Neuronal stem cell (in vitro differentiated cells): Measurements from ENCODE around the gene SELENOS.
A peak's percentile ranks its signal among the peaks of the same experiment; 100 is the strongest.

Source experiments
- DNase-seq: peaks from one replicate; pipeline ENCODE4 v3.0.0-alpha.2; 2013; ENCODE audit warnings: low spot score
- H2AFZ ChIP-seq: one replicate; pipeline ENCODE4 v1.6.1; 2013; ENCODE audit warnings: mild to moderate bottlenecking, low read length, inconsistent platforms
- H2AK5ac ChIP-seq: 2 replicates; pipeline ENCODE4 v1.6.1; 2013; ENCODE audit warnings: low read depth, mild to moderate bottlenecking, inconsistent platforms, low read length, moderate library complexity, mixed read lengths
- H2BK120ac ChIP-seq: 2 replicates; pipeline ENCODE4 v1.6.1; 2013; ENCODE audit warnings: low read depth, mild to moderate bottlenecking, inconsistent platforms, low read length, moderate library complexity, mixed read lengths
- H2BK12ac ChIP-seq: one replicate; pipeline ENCODE4 v1.6.1; 2013; ENCODE audit warnings: low read length, inconsistent platforms
- H2BK15ac ChIP-seq: 2 replicates; pipeline ENCODE4 v1.6.1; 2013; ENCODE audit warnings: mild to moderate bottlenecking, low read length, inconsistent platforms, mixed read lengths
- H2BK5ac ChIP-seq: one replicate; pipeline ENCODE4 v1.6.1; 2013; ENCODE audit warnings: inconsistent platforms, mild to moderate bottlenecking, low read length, moderate library complexity
- H3K14ac ChIP-seq: one replicate; pipeline ENCODE4 v1.6.1; 2013; ENCODE audit warnings: low read length, inconsistent platforms
- H3K18ac ChIP-seq: 2 replicates; pipeline ENCODE4 v1.6.1; 2013; ENCODE audit warnings: low read length, inconsistent platforms
- H3K23ac ChIP-seq: 2 replicates; pipeline ENCODE4 v1.6.1; 2013; ENCODE audit warnings: low read depth, mild to moderate bottlenecking, mixed read lengths, low read length, inconsistent platforms; ENCODE audit not compliant: poor library complexity
- H3K27ac ChIP-seq: replicated peaks from 3 replicates; pipeline ENCODE4 v1.5.1; 2013; ENCODE audit warnings: low read length, inconsistent platforms
- H3K27me3 ChIP-seq, 3 experiments: 2 replicates each; pipeline ENCODE4 v1.6.1; 2013; ENCODE audit warnings: low read length in 3 of 3, mild to moderate bottlenecking in 2 of 3, inconsistent platforms in 1 of 3, low read depth in 1 of 3, mixed read lengths in 1 of 3, moderate library complexity in 1 of 3; ENCODE audit not compliant: control insufficient read depth in 3 of 3, insufficient read depth in 3 of 3
- H3K36me3 ChIP-seq, 2 donors: replicated peaks in 1 of 2; 2 replicates each; pipeline ENCODE4 v1.6.1; 2013; ENCODE audit warnings: low read length in 2 of 2; ENCODE audit not compliant: control insufficient read depth in 2 of 2, insufficient read depth in 2 of 2
- H3K4ac ChIP-seq: 2 replicates; pipeline ENCODE4 v1.6.1; 2013; ENCODE audit warnings: inconsistent platforms, mild to moderate bottlenecking, low read length, moderate library complexity
- H3K4me1 ChIP-seq, 2 donors: 1 replicate in 1 of 2; 2 replicates in 1 of 2; pipeline ENCODE4 v1.6.1; 2013; ENCODE audit warnings: low read length in 2 of 2, low read depth in 1 of 2; ENCODE audit not compliant: control insufficient read depth in 2 of 2, insufficient read depth in 1 of 2
- H3K4me2 ChIP-seq: one replicate; pipeline ENCODE4 v1.6.1; 2013; ENCODE audit warnings: mild to moderate bottlenecking, low read length, inconsistent platforms; ENCODE audit not compliant: insufficient read depth, poor library complexity, severe bottlenecking
- H3K4me3 ChIP-seq, 2 donors: 2 replicates each; pipeline ENCODE4 v1.5.1; 2013; ENCODE audit warnings: low read length in 2 of 2, mild to moderate bottlenecking in 2 of 2, inconsistent platforms in 1 of 2, moderate library complexity in 1 of 2
- H3K79me1 ChIP-seq: one replicate; pipeline ENCODE4 v1.6.1; 2013; ENCODE audit warnings: low read depth, mild to moderate bottlenecking, inconsistent platforms, low read length, moderate library complexity
- H3K9ac ChIP-seq: one replicate; pipeline ENCODE4 v1.6.1; 2013; ENCODE audit warnings: mild to moderate bottlenecking, low read depth, low read length, inconsistent platforms; ENCODE audit not compliant: poor library complexity
- H3K9me3 ChIP-seq, 2 donors: replicated peaks in 1 of 2; 2 replicates each; pipeline versions ENCODE3 to v1.6.1; 2013; ENCODE audit warnings: low read length in 2 of 2, mild to moderate bottlenecking in 2 of 2, inconsistent platforms in 1 of 2, low read depth in 1 of 2, mixed read lengths in 1 of 2, moderate library complexity in 1 of 2; ENCODE audit not compliant: control insufficient read depth in 2 of 2, insufficient read depth in 1 of 2
- H4K8ac ChIP-seq: one replicate; pipeline ENCODE4 v1.6.1; 2013; ENCODE audit warnings: low read depth, mild to moderate bottlenecking, inconsistent platforms, low read length, moderate library complexity
- H4K91ac ChIP-seq: one replicate; pipeline ENCODE4 v1.6.1; 2013; ENCODE audit warnings: low read length, low read depth, mild to moderate bottlenecking, inconsistent platforms; ENCODE audit not compliant: poor library complexity
- WGBS, 2 donors: extraction: QIAGEN DNeasy Blood & Tissue Kit; methylation state at CpG; one replicate each; pipeline ENCODE4 v1.1.7; 2013; ENCODE audit warnings: missing lambda C conversion rate in 2 of 2, mixed read lengths in 1 of 2; ENCODE audit not compliant: insufficient read length in 2 of 2, insufficient replicate concordance in 1 of 2; ENCODE audit errors: extremely low coverage in 2 of 2; 5-methylcytosine and 5-hydroxymethylcytosine counted together

The SELENOS gene

DNA sequence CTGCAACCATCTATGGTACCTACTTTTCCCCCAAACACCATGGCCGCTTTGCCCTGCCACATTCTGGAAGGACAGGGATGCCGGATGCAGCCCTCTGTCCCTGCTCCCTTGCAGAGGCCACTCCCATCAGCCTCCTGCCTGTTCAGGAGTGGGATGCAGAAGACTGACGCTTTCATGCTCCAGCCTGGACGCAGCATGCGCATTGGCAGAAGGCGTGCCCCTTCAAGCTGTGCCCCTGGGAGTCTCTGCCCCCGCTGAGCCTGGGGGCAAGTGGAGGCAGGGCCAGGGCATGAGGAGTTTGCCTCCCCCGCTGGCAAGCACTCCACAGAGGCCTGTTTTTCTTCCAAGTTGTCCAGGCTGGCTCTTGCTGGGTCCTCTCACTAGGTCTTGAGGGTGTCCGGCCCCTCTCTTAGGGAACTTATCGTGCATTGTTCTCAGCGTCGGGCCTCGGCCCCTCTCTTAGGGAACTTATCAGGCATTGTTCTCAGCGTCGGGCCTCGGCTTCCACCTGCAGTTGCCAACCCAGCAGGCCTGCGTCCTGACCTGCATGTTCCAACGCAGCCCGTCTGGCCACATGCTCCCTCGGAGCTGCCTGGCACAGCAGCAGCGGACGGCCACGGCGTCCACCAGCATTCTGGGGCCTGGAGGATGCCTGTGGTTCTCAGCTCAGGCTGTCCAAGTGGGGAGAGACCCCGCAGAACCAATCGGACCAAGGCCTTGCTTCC lies 32.3 kb upstream of the SELENOS start:
- Histone ChIP-seq H4K91ac (no peak overlapping the region), H2BK12ac (peak overlapping the region; percentile 97), H3K4me3 (no peak overlapping the region), H2AK5ac (peak overlapping the region; percentile 13), H3K9me3 (no peaks in the 10 kb centered on the region), H2BK5ac (peak overlapping the region; percentile 32), H3K14ac (peak overlapping the region; percentile 44), H3K23ac (peak overlapping the region; percentile 33), H3K27ac (no peak overlapping the region), H3K79me1 (no peaks in the 10 kb centered on the region), H2BK15ac (peak overlapping the region; percentile 12), H3K27me3 (no peaks in the 10 kb centered on the region), H3K4ac (no peak overlapping the region), H3K4me1 (peaks cover 4 to 7% of the 10 kb centered on the region in 2 donors), H3K4me2 (no peak overlapping the region), H3K9ac (peak overlapping the region; percentile 67), H2BK120ac (no peak overlapping the region), H3K18ac (peak overlapping the region; percentile 67), H2AFZ (no peak overlapping the region), H3K36me3 (no peaks in the 10 kb centered on the region), H4K8ac (no peak overlapping the region)
- no CpG with 5 or more reads among the region's 26 CpGs for WGBS, 2 donors
- no peak for DNase-seq

DNA sequence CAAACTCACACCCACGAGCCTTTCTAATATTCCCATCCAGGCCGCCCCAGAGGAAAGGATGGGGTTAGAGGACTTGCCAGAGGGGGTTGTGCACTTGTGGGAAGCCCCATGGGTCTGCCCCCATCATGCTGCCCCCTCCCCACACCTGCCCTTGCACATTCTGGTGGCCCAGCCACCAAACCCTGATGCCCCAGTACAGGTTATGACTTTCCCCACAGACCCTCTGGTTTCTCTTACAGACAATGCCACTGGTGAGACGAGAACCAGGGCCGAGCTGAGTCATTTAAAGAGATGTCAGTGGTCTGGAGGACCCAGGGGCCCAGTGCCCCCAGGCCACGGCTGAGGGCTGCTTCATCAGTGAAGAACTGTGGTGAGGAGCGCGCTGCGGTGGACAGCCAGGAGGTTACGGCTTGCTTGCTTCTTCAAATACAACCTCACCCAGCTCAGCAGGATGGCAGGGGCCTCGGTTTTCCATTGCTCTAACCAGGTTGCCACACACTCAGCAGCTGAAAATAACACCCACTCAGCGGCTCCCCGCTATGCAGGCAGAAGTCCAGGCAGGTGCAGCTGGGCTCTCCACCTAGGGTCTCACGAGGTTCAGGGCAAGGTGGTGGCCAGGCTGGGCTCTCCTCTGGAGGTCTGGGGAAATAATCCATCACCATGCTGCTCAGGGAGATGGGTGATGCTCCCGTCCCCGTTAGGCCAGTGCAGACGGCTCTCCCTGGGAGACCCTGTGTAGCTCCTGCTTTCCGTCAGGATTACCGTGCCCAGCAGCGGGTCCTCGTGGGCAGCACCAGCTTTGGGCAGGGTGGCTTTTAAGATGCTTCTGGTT lies 31.5 kb upstream of the SELENOS start:
- no peaks in the 10 kb centered on the region for H3K9me3 ChIP-seq
- no peak overlapping the region for H3K9ac ChIP-seq
- H3K4me1 ChIP-seq = peaks cover 4 to 7% of the 10 kb centered on the region in 2 donors
- H2AFZ ChIP-seq = peak overlapping the region; percentile 7
- no peak overlapping the region for H3K18ac ChIP-seq
- H2BK5ac ChIP-seq = no peak overlapping the region
- no peak overlapping the region for H3K4me2 ChIP-seq
- no peak overlapping the region for H3K4ac ChIP-seq
- no CpG with 5 or more reads among the region's 20 CpGs for WGBS, 2 donors
- H3K79me1 ChIP-seq = no peaks in the 10 kb centered on the region
- H3K4me3 ChIP-seq = no peak overlapping the region
- no peak overlapping the region for H2BK120ac ChIP-seq
- H4K8ac ChIP-seq = no peak overlapping the region
- H3K36me3 ChIP-seq = no peaks in the 10 kb centered on the region
- no peak overlapping the region for H3K27ac ChIP-seq
- no peak overlapping the region for H2BK12ac ChIP-seq
- H3K14ac ChIP-seq = no peak overlapping the region
- H2AK5ac ChIP-seq = no peak overlapping the region
- DNase-seq = no peak
- H2BK15ac ChIP-seq = no peak overlapping the region
- H4K91ac ChIP-seq = no peak overlapping the region
- peak overlapping the region; percentile 1 for H3K23ac ChIP-seq
- no peaks in the 10 kb centered on the region for H3K27me3 ChIP-seq

DNA sequence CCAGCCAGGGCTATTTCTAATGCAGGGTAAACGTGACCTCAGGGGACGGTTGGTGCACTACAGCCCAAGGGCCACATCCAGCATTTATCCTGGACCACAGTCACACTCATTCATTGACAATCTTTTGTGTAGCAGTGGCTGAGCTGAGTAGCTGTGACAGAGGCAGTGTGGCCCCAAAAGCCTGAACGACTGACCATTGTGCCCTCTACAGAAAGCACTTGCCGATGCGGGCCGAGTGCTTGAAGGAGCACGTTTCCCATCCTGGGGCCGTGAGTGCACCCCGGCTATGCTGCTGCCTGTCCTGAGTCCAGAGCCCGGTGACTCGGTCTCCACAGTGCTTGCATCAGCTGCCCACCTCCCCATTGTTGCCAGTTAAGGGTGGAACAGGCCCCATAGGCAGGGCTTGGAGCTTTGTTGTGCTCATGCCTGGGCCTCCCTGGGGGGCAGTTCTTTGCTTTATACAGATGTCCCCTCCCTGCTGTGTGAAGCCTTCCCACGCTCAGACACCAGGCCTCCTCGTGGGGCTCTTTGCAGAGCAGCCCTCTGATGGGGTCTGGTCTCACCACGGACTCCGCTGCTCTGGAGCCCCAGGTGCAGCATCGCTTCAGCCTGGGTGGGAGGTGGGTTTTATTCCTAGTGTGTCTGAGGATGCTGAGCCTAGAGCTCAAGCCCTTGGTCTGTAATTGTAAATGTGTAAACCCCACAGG lies 30.8 kb upstream of the SELENOS start:
- Histone ChIP-seq H4K8ac (no peak overlapping the region), H2BK12ac (no peak overlapping the region), H3K36me3 (no peaks in the 10 kb centered on the region), H2BK120ac (no peak overlapping the region), H3K4me3 (no peak overlapping the region), H3K79me1 (no peaks in the 10 kb centered on the region), H3K4me1 (peaks cover 4 to 7% of the 10 kb centered on the region in 2 donors), H3K9ac (peak overlapping the region; percentile 70), H2AFZ (peak overlapping the region; percentile 7), H2BK15ac (no peak overlapping the region), H3K27ac (no peak overlapping the region), H3K4me2 (no peak overlapping the region), H3K14ac (peak overlapping the region; percentile 25), H2AK5ac (peak overlapping the region; percentile 73), H2BK5ac (no peak overlapping the region), H3K23ac (peak overlapping the region; percentile 18), H3K27me3 (no peaks in the 10 kb centered on the region), H3K9me3 (no peaks in the 10 kb centered on the region), H4K91ac (no peak overlapping the region), H3K4ac (no peak overlapping the region), H3K18ac (peak overlapping the region; percentile 40)
- DNase-seq = no peak
- no CpG with 5 or more reads among the region's 16 CpGs for WGBS, 2 donors
